ENCODE results near the gene TUG1. TPM values are rescaled to one million over a fixed set of nuclear protein-coding genes. Genes with fewer than 3 reads are reported as not detected.
A peak's percentile ranks its signal among the peaks of the same experiment; 100 is the strongest.

TUG1 gene
- total RNA-seq, 1 donor from 2014 or later: 93.2 TPM

DNA sequence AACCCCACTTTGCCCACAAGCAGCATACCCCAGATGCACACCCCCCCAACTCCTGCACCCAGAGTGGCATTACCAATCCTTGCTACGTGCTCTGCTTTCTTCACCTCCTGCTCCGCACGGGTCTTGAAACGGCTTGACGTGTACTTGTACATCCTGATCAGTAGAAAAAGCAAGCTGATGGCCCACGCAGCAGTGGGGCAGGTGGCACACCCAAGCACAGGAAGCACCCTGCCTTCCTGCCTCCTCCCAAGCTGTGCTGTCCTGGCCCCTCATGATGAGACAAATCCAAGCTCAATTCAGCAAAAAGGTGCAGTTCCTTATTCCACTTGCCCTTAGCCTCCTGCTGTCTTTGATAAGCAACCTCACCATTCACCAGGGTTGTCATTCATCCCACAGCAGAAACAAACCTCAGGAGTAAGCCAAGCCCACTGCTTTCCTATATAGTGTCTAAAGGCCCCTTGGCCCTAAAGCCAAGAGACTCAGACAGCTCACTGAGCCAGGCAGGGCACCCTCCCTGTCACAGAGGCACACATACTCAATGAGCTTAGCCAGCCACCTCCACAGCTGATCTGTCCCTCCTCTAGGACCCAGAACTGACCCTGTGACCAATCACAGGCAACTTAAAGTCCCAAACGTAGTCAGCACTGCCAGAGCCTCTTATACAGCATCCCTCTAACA, 28.2 kb upstream of the TUG1 start:
- Mint-ChIP-seq H3K4me1 (ENCODE audit: unreplicated experiment) (no peaks in the 10 kb centered on the region), H3K27me3 (ENCODE audit: unreplicated experiment) (no peaks in the 10 kb centered on the region), H3K27ac (ENCODE audit: unreplicated experiment) (no peak overlapping the region), H3K36me3 (ENCODE audit: unreplicated experiment) (peaks cover 73% of the 10 kb centered on the region), H3K9me3 (ENCODE audit: unreplicated experiment) (no peaks in the 10 kb centered on the region), H3K4me3 (ENCODE audit: unreplicated experiment) (no peak overlapping the region)
- TF ChIP-seq, protein P1, sequence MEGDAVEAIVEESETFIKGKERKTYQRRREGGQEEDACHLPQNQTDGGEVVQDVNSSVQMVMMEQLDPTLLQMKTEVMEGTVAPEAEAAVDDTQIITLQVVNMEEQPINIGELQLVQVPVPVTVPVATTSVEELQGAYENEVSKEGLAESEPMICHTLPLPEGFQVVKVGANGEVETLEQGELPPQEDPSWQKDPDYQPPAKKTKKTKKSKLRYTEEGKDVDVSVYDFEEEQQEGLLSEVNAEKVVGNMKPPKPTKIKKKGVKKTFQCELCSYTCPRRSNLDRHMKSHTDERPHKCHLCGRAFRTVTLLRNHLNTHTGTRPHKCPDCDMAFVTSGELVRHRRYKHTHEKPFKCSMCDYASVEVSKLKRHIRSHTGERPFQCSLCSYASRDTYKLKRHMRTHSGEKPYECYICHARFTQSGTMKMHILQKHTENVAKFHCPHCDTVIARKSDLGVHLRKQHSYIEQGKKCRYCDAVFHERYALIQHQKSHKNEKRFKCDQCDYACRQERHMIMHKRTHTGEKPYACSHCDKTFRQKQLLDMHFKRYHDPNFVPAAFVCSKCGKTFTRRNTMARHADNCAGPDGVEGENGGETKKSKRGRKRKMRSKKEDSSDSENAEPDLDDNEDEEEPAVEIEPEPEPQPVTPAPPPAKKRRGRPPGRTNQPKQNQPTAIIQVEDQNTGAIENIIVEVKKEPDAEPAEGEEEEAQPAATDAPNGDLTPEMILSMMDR (IDR thresholded peaks at IDR 0.05): no peak
- DNase-seq (ENCODE audit: extremely low spot score, unreplicated experiment): peak; percentile 56

DNA sequence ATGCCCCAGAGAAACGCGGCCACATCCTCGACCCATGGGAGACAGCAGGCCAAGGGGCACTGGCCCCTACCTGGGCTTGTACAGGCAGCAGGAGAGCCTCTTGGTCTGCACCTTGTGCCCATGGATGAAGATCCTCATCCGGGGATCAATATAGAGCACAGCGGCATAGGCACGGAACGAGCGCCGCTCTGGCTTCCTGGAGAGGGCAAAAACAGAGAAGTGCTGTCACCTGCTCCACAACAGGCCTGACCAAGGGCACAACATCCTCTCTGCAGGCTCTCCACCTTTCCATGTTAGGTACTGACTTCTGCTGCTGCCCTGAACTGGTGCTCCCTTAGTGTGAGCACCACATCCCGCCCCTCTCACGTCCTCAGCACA, 27.7 kb upstream of the TUG1 start:
- H3K36me3 Mint-ChIP-seq (ENCODE audit: unreplicated experiment): peaks cover 74% of the 10 kb centered on the region
- peak; percentile 81 for DNase-seq (ENCODE audit: extremely low spot score, unreplicated experiment)
- no peak overlapping the region for H3K4me3 Mint-ChIP-seq (ENCODE audit: unreplicated experiment)
- no peaks in the 10 kb centered on the region for H3K4me1 Mint-ChIP-seq (ENCODE audit: unreplicated experiment)
- TF ChIP-seq, protein P1 (IDR thresholded peaks at IDR 0.05): no peak
- H3K9me3 Mint-ChIP-seq (ENCODE audit: unreplicated experiment): no peaks in the 10 kb centered on the region
- no peak overlapping the region for H3K27ac Mint-ChIP-seq (ENCODE audit: unreplicated experiment)
- H3K27me3 Mint-ChIP-seq (ENCODE audit: unreplicated experiment): no peaks in the 10 kb centered on the region

DNA sequence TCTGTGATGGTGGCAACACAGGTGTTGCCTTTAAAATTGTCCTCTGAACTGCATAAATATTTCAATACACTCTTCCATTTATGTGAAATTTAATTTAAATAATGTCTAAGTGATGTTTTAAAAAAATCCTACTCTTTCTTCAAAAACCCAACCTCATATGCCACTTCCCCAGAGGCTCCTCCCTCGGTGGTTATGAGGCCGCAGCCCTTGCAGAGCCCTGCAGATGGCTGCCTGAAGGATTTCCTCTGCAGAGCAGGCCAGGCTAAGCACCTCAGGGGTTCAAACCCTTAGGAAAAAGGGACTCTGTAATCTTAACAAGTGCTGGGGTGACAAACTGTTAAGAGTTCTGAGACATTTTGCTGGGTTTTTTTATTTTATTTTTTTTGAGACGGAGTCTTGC, 25.7 kb upstream of the TUG1 start:
- H3K36me3 Mint-ChIP-seq (ENCODE audit: unreplicated experiment): peaks cover 62% of the 10 kb centered on the region
- H3K9me3 Mint-ChIP-seq (ENCODE audit: unreplicated experiment): no peaks in the 10 kb centered on the region
- no peak overlapping the region for H3K4me3 Mint-ChIP-seq (ENCODE audit: unreplicated experiment)
- no peak overlapping the region for H3K27ac Mint-ChIP-seq (ENCODE audit: unreplicated experiment)
- no peaks in the 10 kb centered on the region for H3K4me1 Mint-ChIP-seq (ENCODE audit: unreplicated experiment)
- H3K27me3 Mint-ChIP-seq (ENCODE audit: unreplicated experiment): no peaks in the 10 kb centered on the region
- peak; percentile 11 for DNase-seq (ENCODE audit: extremely low spot score, unreplicated experiment)
- TF ChIP-seq, protein P1 (IDR thresholded peaks at IDR 0.05): no peak

DNA sequence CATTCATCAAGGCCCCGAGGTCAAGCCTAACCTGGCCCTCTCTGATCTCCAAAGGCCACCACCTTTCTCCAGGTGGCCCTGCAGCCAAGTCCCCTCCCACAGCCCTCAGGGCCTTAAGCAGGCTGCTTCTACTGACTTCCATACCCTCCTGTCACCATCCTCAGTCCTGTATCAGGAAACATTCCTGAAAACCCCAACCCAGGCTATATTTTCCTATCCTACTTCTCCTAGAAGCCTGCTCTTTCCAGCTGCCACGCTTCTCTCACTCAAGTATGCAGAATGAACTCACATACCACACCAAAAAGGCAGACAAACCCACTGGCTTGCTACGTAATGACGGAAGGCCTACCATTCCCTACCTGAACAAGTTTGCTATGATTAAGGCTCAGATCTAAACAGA, 24.1 kb upstream of the TUG1 start:
- Mint-ChIP-seq H3K27me3 (ENCODE audit: unreplicated experiment) (no peaks in the 10 kb centered on the region), H3K4me3 (ENCODE audit: unreplicated experiment) (no peak overlapping the region), H3K27ac (ENCODE audit: unreplicated experiment) (no peak overlapping the region), H3K4me1 (ENCODE audit: unreplicated experiment) (no peaks in the 10 kb centered on the region), H3K36me3 (ENCODE audit: unreplicated experiment) (peaks cover 57% of the 10 kb centered on the region), H3K9me3 (ENCODE audit: unreplicated experiment) (no peaks in the 10 kb centered on the region)
- DNase-seq (ENCODE audit: extremely low spot score, unreplicated experiment): no peak
- TF ChIP-seq, protein P1 (IDR thresholded peaks at IDR 0.05): no peak

DNA sequence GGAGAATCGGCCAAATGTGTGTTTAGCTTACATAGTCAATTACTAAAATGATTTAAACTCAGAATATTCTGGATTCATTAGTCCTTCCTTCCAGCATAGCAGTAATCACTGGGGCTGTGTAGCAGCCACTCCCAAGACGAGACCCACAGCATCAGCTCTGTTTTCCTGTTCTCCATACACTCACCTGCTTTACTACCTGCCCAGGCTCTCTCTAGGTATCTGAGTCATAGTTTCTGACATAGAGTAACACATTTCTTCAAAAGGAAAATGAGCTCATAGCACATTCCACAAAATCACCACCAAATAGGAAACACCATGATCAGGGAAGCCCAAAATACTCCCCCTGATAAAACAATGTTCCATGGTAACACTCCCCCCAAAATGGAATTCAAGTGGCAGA, 23.4 kb upstream of the TUG1 start:
- Mint-ChIP-seq H3K4me1 (ENCODE audit: unreplicated experiment) (no peaks in the 10 kb centered on the region), H3K9me3 (ENCODE audit: unreplicated experiment) (no peaks in the 10 kb centered on the region), H3K36me3 (ENCODE audit: unreplicated experiment) (peaks cover 57% of the 10 kb centered on the region), H3K4me3 (ENCODE audit: unreplicated experiment) (no peak overlapping the region), H3K27ac (ENCODE audit: unreplicated experiment) (no peak overlapping the region), H3K27me3 (ENCODE audit: unreplicated experiment) (no peaks in the 10 kb centered on the region)
- TF ChIP-seq, protein P1 (IDR thresholded peaks at IDR 0.05): no peak
- no peak for DNase-seq (ENCODE audit: extremely low spot score, unreplicated experiment)
